Measurements from ENCODE around the gene TRIM51.

- TF ChIP-seq CTCF (conservative IDR thresholded peaks at IDR 0.05; ENCODE audit: low read length) (no peak), EZH2phosphoT487 (IDR thresholded peaks at IDR 0.05; ENCODE audit: borderline replicate concordance, low read depth, low read length) (no peak)
Observed at GRCh38 chr11:55936300-55936699, 53.2 kb downstream of the TRIM51 start, which contains the start of gene OR5I1.
